GM12873 (cell line): Measurements from ENCODE around the gene ELN.

Source experiments
- CTCF ChIP-seq: IDR thresholded peaks from 2 replicates; pipeline ENCODE4 v1.5.1; 2012; ENCODE audit warnings: low read depth, mild to moderate bottlenecking, moderate library complexity, low read length, control low read depth; ENCODE audit not compliant: insufficient read depth; ENCODE audit errors: missing control alignments

The ELN gene

GRCh38 chr7:74063646-74064045, 35.7 kb downstream of the ELN start:
- TF ChIP-seq CTCF, result no peak

GRCh38 chr7:74064696-74065095, 36.7 kb downstream of the ELN start:
- no peak for TF ChIP-seq CTCF

- TF ChIP-seq CTCF, result no peak
Measured at GRCh38 chr7:74066626-74067025, 38.7 kb downstream of the ELN start.

- no peak for TF ChIP-seq CTCF
Measured at GRCh38 chr7:74068378-74069085, 40.6 kb downstream of the ELN start.

- TF ChIP-seq CTCF, result no peak
Measured at GRCh38 chr7:74069086-74069541, 41.1 kb downstream of the ELN start.

GRCh38 chr7:74069790-74070618, 42.0 kb downstream of the ELN start:
- no peak for TF ChIP-seq CTCF

GRCh38 chr7:74070619-74070921, 42.6 kb downstream of the ELN start:
- no peak for TF ChIP-seq CTCF
